ENCODE data around the gene NUDC. TPM values are rescaled to one million over a fixed set of nuclear protein-coding genes. Genes with fewer than 3 reads are reported as not detected.

NUDC gene
- total RNA-seq, 2 experiments from 2014 or later, result 59.0 to 59.1 TPM

DNA sequence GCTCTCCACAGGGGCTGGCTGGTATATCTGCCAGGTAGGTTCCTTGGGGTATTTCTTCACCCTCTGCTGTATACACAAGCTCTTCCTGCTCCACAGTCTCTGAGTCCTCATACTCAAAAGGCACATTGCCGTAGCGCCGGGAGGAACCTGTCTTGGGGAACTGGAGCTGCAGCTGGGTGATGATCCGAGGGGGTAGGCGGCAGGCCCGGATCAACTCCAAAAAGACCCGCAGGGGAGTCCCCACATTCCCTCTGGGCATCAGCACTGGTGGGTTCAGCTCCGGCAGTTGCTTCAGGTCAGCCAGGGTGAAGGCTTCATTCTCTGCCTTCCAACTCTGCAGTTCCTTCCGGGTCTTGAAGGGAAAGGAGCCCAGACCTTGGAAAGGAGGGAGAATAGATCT is 24.2 kb upstream of the NUDC start:
- ATAC-seq (ENCODE audit: low read depth), result no peak
- Mint-ChIP-seq H3K4me1 (peaks cover 24% of the 10 kb centered on the region), H3K4me3 (no peak overlapping the region), H3K27ac (no peak overlapping the region), H3K27me3 (no peaks in the 10 kb centered on the region), H3K9me3 (no peaks in the 10 kb centered on the region), H3K36me3 (peaks cover 19% of the 10 kb centered on the region)
- no peak for DNase-seq
- POLR2A ChIA-PET, result interaction anchor here (1.2 kb wide), 1 partner anchor 33 kb away, joined by 3 read pairs; no protein-coding TSS in a partner anchor

DNA sequence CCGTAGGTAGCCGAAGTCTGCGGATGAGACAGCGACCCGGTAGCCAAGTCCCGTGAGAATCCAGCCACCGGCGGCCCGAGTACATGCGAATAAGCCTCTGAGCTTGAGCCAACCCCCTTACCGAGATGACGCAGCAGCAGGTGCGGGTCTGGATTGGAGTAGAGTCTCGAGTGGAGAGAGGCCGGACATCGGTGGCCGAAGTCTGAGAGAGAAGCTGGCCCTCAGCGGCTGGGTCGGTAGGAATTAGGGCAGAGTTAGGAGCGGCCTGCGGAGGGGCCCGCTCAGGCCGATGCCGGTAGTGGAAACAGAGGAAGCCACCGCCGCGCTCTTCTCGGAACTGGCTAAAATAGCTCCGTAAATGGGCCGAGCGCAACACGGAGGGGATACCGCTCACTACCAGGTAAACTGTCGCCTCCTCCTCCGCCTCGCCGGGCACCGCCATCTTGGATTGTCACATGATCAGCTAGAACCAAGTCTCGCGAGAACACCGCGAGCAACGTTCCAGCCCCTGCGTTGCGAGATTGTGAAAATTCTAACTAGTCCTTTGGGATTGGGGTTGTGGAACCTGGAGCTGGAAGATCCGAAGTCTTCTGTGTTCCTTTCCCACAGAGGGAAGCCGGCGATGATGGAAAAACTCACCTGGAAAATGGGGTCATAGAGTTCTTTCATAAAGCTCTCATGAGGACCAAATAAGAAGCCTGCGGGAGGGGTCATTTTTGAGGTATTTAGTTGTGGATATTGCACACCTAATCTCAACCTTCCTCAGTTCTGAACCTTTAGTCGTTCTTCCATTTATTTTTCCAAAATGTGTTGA is 21.3 kb upstream of the NUDC start, which contains the start of gene GPATCH3:
TSS of gene GPATCH3 (minus strand) at position 467 of the 814 bp plus-strand sequence. CDS start at position 442, 25 bp downstream.
- H3K4me1 Mint-ChIP-seq, result peaks cover 23% of the 10 kb centered on the region
- POLR2A ChIA-PET, result interaction anchor here (0.5 to 4.3 kb wide), 15 partner anchors 9 to 468 kb away, joined by 3 to 57 read pairs (median 4); partner anchors contain the start of genes DHDDS, GPN2, NR0B2 and NUDC
- peak within 1 kb of the TSS; percentile 98 for H3K27ac Mint-ChIP-seq
- H3K9me3 Mint-ChIP-seq, result no peaks in the 10 kb centered on the region
- DNase-seq (peak; percentile 85), ATAC-seq (ENCODE audit: low read depth) (peak; percentile 87)
- peaks cover 9% of the 10 kb centered on the region for H3K36me3 Mint-ChIP-seq
- no peaks in the 10 kb centered on the region for H3K27me3 Mint-ChIP-seq
- H3K4me3 Mint-ChIP-seq, result peak within 1 kb of the TSS; percentile 98

DNA sequence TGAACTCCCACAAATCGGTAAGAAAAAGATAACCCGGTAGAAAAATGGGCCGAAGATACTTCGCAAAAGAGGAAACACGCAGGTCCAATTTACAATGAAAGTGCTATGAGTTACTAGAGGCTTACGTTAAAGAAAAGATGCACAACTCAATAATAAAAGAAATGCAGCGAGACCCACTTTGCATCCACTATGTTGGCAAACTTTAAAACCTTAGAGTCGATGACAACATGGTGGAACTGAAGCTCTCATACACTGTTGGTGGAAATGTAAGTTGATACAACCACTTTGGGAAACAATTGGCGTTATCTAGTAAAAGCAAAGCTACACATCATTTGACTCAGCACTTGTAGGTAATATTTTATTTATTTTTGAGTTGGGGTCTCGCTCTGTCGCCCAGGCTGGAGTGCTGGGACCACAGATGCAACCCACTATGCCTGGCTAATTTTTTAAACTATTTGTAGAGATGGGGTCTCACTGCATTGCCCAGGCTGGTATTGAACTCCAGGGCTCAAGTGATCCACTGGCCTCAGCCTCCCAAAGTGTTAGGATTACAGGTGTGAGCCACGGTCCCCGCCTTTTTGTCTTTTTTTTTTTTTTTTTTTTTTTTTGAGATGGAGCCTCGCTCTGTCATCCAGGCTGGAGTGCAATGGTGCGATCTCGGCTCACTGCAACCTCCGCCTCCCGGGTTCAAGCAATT is 20.6 kb upstream of the NUDC start:
- Mint-ChIP-seq H3K4me1 (peaks cover 23% of the 10 kb centered on the region), H3K4me3 (peak overlapping the region; percentile 98), H3K9me3 (no peaks in the 10 kb centered on the region), H3K27ac (peak overlapping the region; percentile 98), H3K36me3 (peaks cover 9% of the 10 kb centered on the region), H3K27me3 (no peaks in the 10 kb centered on the region)
- DNase-seq, result no peak
- ATAC-seq (ENCODE audit: low read depth), result no peak
- POLR2A ChIA-PET, result interaction anchor here (0.6 to 4.3 kb wide), 13 partner anchors 9 to 469 kb away, joined by 3 to 57 read pairs (median 4); partner anchors contain the start of genes DHDDS, GPN2, NR0B2 and NUDC

DNA sequence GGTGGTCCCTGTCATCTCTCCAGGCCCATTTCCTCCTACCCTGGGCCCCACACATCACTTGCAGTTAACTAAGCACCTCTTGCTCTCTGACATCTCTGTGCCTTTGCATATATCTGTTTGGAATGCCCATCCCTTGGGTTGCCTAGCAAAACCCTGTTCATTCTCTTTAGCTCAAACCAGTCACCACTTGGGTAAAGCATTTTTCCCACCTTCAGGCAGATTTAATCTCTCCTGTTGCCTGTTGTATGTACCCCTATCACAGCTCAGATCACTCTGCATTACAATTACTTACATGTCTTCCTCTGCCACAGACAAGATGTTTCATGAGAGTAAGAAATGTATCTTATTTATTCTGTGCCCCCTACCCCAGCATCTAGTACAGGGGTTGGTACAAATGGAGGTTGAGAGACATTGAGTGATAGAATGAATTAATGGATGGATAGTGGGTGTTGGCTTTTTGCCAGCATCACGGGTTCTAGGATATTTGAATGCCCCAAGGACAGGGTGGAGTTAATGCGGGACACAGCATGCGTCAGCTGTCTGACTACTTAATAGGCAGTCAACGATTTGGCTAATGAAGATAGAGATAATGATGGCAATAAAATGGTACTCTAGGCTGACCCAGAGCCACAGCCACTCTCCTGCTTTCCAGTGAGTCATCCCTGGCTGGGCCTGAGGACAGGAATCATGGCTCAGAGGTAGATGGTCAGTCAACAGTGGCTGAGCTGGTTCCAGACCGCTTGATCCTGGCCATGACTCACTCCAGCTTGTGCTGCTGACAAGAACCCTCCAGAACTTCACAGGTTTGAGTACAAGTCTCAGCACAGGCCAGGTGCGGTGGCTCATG is 14.2 kb upstream of the NUDC start:
- no peak for DNase-seq
- Mint-ChIP-seq H3K4me1 (peaks cover 2% of the 10 kb centered on the region), H3K27me3 (peaks cover 4% of the 10 kb centered on the region), H3K4me3 (no peak overlapping the region), H3K36me3 (peaks cover 2% of the 10 kb centered on the region), H3K27ac (no peak overlapping the region), H3K9me3 (no peaks in the 10 kb centered on the region)
- no peak for ATAC-seq (ENCODE audit: low read depth)
- POLR2A ChIA-PET, result interaction anchor here (0.7 kb wide), 1 partner anchor 139 kb away, joined by 3 read pairs; no protein-coding TSS in a partner anchor

DNA sequence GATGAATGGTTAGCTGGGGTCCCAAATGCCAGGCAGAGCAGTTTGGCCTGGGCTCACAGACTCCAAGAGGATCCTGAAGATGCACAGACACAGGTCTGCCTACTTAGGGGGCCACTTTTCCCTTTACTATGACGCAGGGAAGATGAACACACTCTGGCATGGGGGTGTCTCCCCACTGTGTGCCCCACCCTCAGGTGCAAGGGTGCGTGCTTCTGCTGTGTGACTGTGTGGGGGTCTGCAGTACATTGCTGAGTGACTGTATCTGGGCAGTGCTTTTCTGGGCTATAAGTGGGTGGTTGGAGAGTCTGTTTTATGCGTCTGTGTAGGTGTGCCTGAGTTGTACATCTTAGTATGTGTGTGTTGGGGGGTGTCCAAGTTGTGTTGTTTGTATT is 11.6 kb upstream of the NUDC start:
- H3K27ac Mint-ChIP-seq, result no peak overlapping the region
- POLR2A ChIA-PET, result interaction anchor here (2.0 kb wide), 1 partner anchor 10 kb away, joined by 8 read pairs; the partner anchor contains the start of gene GPATCH3
- no peaks in the 10 kb centered on the region for H3K36me3 Mint-ChIP-seq
- no peaks in the 10 kb centered on the region for H3K4me1 Mint-ChIP-seq
- no peak overlapping the region for H3K4me3 Mint-ChIP-seq
- ATAC-seq (ENCODE audit: low read depth), result no peak
- no peaks in the 10 kb centered on the region for H3K9me3 Mint-ChIP-seq
- peaks cover 4% of the 10 kb centered on the region for H3K27me3 Mint-ChIP-seq
- no peak for DNase-seq

DNA sequence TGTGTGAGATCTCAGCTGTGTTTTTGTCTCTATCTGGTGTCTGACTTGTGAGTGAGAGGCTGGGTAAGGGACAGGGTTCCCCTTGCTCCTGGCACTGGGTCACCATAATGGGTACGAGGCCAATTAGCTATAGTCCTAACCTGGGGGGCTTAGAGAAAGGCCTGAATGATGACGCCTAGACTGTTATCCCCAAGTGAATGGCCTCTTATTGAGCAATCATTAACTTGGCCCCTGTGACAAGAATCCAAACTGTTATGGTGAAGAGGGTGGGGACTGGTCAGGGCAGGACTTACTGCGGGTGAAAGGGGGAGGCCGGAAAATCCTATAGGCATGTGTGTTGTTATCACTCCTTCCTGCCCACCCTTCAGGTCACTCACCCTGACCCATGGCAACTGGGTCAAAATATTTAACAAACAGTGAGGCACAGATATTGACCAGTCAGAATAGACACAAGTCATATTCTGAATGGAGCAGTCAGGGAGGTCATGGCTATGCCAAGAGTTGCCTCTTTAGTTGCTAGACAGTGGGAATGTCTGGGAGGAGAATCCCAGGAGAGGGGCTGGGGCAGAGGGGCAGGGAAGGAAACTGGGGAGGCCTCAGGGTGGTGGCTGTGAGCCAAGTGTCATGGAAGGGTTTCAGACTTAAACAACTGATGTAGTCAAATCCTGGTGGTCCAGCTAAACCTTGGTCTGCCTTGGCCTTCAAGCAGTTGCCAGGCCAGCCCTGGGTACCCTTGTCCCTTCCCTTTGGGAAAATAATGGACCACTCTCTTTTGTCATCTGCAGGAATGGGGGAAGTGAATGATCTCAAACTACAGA is 11.0 kb upstream of the NUDC start:
- no peaks in the 10 kb centered on the region for H3K9me3 Mint-ChIP-seq
- POLR2A ChIA-PET, result interaction anchor here (2.0 kb wide), 1 partner anchor 10 kb away, joined by 8 read pairs; the partner anchor contains the start of gene GPATCH3
- no peak overlapping the region for H3K4me3 Mint-ChIP-seq
- H3K4me1 Mint-ChIP-seq, result no peaks in the 10 kb centered on the region
- H3K27ac Mint-ChIP-seq, result no peak overlapping the region
- peaks cover 4% of the 10 kb centered on the region for H3K27me3 Mint-ChIP-seq
- DNase-seq (no peak), ATAC-seq (ENCODE audit: low read depth) (no peak)
- H3K36me3 Mint-ChIP-seq, result no peaks in the 10 kb centered on the region

DNA sequence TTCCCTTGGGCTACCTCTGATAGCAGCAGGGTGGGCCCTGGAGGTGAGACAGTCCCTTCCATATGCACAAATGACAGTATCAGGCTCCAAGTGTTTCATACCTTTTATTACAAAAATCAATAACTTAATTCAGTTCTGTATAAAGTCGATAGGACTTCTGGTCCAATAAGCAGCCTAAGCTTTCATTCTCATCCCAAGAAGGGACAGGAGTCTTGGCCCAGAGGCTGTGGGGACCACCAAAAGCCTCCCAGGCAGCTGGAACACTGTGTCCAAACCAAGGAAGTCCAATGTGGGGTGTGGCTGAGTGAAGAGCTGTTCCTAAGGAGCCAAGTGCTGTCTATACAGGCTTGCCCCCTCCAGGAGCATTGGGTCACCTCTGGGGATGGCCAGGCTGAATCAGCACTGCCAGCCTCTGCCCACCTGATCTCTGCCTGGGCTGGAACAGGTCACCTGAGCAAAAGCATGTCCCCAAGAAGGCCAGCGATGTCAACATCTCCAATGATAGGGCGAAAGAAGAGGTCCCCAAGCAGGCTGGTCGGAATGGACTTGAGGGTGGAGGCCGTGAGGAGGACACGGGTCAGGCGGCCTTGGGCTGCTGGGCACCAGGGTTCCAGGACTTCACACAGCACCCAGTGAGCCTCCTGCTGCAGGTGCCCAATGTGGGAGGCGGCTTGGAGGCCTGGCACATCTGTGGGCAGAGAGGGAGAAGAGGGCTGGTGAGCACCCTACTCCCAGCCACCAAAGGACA is 10.0 kb upstream of the NUDC start:
- DNase-seq (no peak), ATAC-seq (ENCODE audit: low read depth) (no peak)
- Mint-ChIP-seq H3K27ac (no peak overlapping the region), H3K9me3 (no peaks in the 10 kb centered on the region), H3K4me3 (no peak overlapping the region), H3K36me3 (no peaks in the 10 kb centered on the region), H3K27me3 (peaks cover 4% of the 10 kb centered on the region), H3K4me1 (no peaks in the 10 kb centered on the region)
- POLR2A ChIA-PET, result no interaction called here

DNA sequence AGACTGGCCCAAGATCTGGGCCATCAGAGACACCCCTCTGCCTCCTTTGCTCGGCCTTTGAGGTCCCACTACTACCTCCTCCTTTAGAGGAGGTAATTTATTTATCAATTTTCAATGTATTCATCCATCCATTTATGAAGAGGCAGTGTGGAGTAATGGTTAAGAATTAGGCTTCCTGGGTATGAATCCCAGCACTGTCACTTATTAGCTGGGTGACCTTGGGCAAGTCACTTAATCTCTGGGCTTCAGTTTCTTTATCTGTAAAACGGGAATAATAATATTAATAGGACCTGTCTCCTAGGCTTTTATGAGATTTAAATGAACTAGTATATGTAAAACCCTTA is 9.4 kb upstream of the NUDC start:
- H3K9me3 Mint-ChIP-seq, result no peaks in the 10 kb centered on the region
- no peaks in the 10 kb centered on the region for H3K36me3 Mint-ChIP-seq
- H3K27ac Mint-ChIP-seq, result no peak overlapping the region
- POLR2A ChIA-PET, result interaction anchor here (1.1 kb wide), 1 partner anchor 12 kb away, joined by 5 read pairs; the partner anchor contains the start of gene GPATCH3
- peaks cover 4% of the 10 kb centered on the region for H3K27me3 Mint-ChIP-seq
- no peaks in the 10 kb centered on the region for H3K4me1 Mint-ChIP-seq
- no peak overlapping the region for H3K4me3 Mint-ChIP-seq
- DNase-seq (no peak), ATAC-seq (ENCODE audit: low read depth) (no peak)

DNA sequence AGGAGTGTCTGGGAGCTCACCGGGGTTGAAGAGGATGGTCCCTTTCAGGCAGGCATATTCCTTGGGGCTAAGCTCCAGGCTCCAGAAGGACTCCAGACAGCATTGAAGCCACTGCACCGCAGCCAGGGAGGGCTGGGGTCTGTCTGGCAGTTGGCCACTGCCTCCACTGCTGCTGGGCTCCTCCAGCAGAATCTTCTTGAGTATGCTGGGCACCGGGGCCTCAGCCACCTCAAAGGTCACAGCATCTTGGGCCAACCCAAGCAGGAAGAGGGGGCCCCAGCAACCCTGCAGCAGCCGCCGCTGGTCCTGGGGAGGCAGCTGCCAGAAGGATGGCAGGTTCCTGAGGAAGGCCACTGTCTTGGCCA is 8.2 kb upstream of the NUDC start:
- no peak for ATAC-seq (ENCODE audit: low read depth)
- H3K4me3 Mint-ChIP-seq, result no peak overlapping the region
- no peaks in the 10 kb centered on the region for H3K9me3 Mint-ChIP-seq
- H3K27me3 Mint-ChIP-seq, result peaks cover 1% of the 10 kb centered on the region
- H3K36me3 Mint-ChIP-seq, result no peaks in the 10 kb centered on the region
- POLR2A ChIA-PET, result interaction anchor here (0.8 to 1.2 kb wide), 3 partner anchors 13 to 48 kb away, joined by 3 to 5 read pairs (median 4); partner anchors contain the start of gene GPATCH3
- no peaks in the 10 kb centered on the region for H3K4me1 Mint-ChIP-seq
- no peak for DNase-seq
- no peak overlapping the region for H3K27ac Mint-ChIP-seq

DNA sequence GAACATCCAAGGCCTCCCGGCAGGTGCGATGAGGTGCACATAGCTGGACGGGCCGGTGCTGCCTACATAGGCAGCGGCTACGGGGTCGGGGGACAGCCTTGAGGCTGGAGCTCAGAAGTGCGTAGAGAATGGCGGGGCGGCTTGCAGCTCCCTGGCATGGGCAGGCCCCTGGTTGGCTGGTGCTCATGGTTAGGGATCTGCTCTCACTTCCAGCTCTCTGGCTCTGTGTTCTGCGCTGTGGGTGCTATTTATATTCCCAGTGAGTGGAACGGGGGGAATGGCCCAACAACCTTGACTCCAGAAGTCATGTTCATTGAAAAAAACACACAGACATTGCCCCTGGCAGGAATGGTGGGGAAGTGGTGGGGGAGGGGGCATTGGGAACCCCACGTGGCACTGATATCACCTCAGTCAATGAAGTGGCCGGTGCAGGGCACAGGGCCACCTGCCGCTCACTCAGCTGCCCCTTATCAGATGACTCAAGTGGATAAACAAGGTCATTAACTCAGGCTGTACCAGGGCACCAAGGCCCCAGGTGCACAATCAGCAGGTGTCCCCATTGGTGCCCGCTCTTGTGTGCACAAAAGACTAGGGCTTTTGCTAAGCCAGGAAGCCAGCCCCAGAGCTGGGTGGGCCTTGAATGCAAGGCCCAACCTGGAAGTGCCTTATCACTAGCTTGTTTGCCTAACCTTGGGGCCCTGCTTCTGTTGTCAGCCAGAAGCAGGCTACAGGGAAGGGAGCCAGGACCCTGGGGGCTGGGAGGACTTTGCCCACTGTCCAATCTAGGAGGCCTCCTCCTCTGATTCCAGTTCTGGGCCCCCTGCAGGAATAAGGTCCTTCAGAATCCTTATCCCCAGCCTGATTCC is 7.6 kb upstream of the NUDC start, which contains the start of gene NR0B2:
TSS of gene NR0B2 (minus strand) at position 222 of the 866 bp plus-strand sequence. CDS start at position 187, 35 bp downstream.
- Mint-ChIP-seq H3K9me3 (no peaks in the 10 kb centered on the region), H3K27me3 (no peaks in the 10 kb centered on the region), H3K4me1 (no peaks in the 10 kb centered on the region), H3K4me3 (no peak within 1 kb of the TSS), H3K27ac (no peak within 1 kb of the TSS), H3K36me3 (no peaks in the 10 kb centered on the region)
- ATAC-seq (ENCODE audit: low read depth) (no peak), DNase-seq (no peak)
- POLR2A ChIA-PET, result interaction anchor here (0.8 to 1.2 kb wide), 2 partner anchors 14 to 49 kb away, joined by 3 to 4 read pairs; partner anchors contain the start of gene GPATCH3

Measured in activated naive CD8-positive, alpha-beta T cell treated with anti-CD3 and anti-CD28 coated beads, Interleukin-2, amount 10 ng/mL, durations not matched to agents 7 days and 5 days (primary cell).